Measurements from ENCODE around the gene MEF2A. TPM values are rescaled to one million over a fixed set of nuclear protein-coding genes. Genes with fewer than 3 reads are reported as not detected.

The MEF2A gene
- total and polyA plus RNA-seq, 10 of the 15 experiments (the other 5 are each of a cell fraction or from before 2014, with no cell fraction given), result 7.2 to 46.7 (median 35.9) TPM

- WGBS (ENCODE audit: insufficient coverage, insufficient replicate concordance, low lambda C conversion rate, missing lambda C conversion rate), result 100% methylated on average over 1 of the region's 1 CpG
- in situ Hi-C loops (cut with MboI) (no loop called here), intact Hi-C loops (cut with micrococcal nuclease; ENCODE audit: unreplicated experiment) (no loop called here)
- Histone ChIP-seq H3K36me3 (ENCODE audit: control insufficient read depth in 2 of 2, insufficient read depth in 2 of 2, low read length in 1 of 2) (peaks cover 0 to 12% of the 10 kb centered on the region in 2 experiments; a peak in 3 of 4 replicates), H4K20me1 (ENCODE audit: control insufficient read depth, insufficient read depth) (no peaks in the 10 kb centered on the region), H2AFZ (ENCODE audit: control insufficient read depth, low read depth, low read length) (no peak overlapping the region), H3K4me3 (no peak overlapping the region), H3K27ac (ENCODE audit: control insufficient read depth, insufficient read depth) (no peak overlapping the region), H3K4me1 (ENCODE audit: control insufficient read depth, insufficient read depth, low read length) (no peaks in the 10 kb centered on the region), H3K4me2 (ENCODE audit: control insufficient read depth, insufficient read depth) (no peak overlapping the region), H3K9me3 (replicated peaks; ENCODE audit: control insufficient read depth, insufficient read depth, low read length) (no peaks in the 10 kb centered on the region), H3K79me2 (ENCODE audit: control insufficient read depth, insufficient read depth, low read length) (no peaks in the 10 kb centered on the region), H3K9ac (ENCODE audit: control insufficient read depth, insufficient read depth, low read length) (no peak overlapping the region), H3K27me3 (replicated peaks in 1 of 2; ENCODE audit: control insufficient read depth in 2 of 2, insufficient read depth in 2 of 2, low read length in 1 of 2) (no peaks in the 10 kb centered on the region)
- no peak for ATAC-seq
- POLR2A ChIA-PET, result interaction anchor here (1.0 to 1.1 kb wide), 2 partner anchors 10 to 97 kb away, joined by 3 to 4 read pairs; no protein-coding TSS in a partner anchor
- RAD21 ChIA-PET (ENCODE audit: unreplicated experiment), result interaction anchor here (1.3 to 1.4 kb wide), 2 partner anchors 32 to 157 kb away, joined by 4 read pairs; no protein-coding TSS in a partner anchor
- DNase-seq (ENCODE audit: low read depth, low spot score), result no peak
- SMC1A ChIA-PET (ENCODE audit: uncharacterized antibody, unreplicated experiment), result interaction anchor here (0.6 to 1.6 kb wide), 9 partner anchors 8 to 396 kb away, joined by 3 to 6 read pairs (median 4); no protein-coding TSS in a partner anchor
- no peak for TF ChIP-seq KAT2A (conservative IDR thresholded peaks at IDR 0.05; ENCODE audit: control insufficient read depth, low read depth, low read length)
- no peak for TF ChIP-seq NBN (IDR thresholded peaks at IDR 0.05)
- no peak for TF ChIP-seq CEBPB (IDR thresholded peaks at IDR 0.05; ENCODE audit: borderline replicate concordance in 1 of 2, low read depth in 2 of 2, low read length in 2 of 2)
- TF ChIP-seq, protein P1, sequence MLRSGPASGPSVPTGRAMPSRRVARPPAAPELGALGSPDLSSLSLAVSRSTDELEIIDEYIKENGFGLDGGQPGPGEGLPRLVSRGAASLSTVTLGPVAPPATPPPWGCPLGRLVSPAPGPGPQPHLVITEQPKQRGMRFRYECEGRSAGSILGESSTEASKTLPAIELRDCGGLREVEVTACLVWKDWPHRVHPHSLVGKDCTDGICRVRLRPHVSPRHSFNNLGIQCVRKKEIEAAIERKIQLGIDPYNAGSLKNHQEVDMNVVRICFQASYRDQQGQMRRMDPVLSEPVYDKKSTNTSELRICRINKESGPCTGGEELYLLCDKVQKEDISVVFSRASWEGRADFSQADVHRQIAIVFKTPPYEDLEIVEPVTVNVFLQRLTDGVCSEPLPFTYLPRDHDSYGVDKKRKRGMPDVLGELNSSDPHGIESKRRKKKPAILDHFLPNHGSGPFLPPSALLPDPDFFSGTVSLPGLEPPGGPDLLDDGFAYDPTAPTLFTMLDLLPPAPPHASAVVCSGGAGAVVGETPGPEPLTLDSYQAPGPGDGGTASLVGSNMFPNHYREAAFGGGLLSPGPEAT (IDR thresholded peaks at IDR 0.05; ENCODE audit: low read depth), result no peak
- no peak for TF ChIP-seq TARDBP (IDR thresholded peaks at IDR 0.05; ENCODE audit: borderline replicate concordance)
- TF ChIP-seq ASH2L (IDR thresholded peaks at IDR 0.05; ENCODE audit: borderline replicate concordance, low read depth), result no peak
- no peak for TF ChIP-seq SIX5 (IDR thresholded peaks at IDR 0.05; ENCODE audit: low read depth, low read length, severe bottlenecking)
- TF ChIP-seq BHLHE40 (IDR thresholded peaks at IDR 0.05; ENCODE audit: borderline replicate concordance in 1 of 2, low read depth in 2 of 2, low read length in 1 of 2), result no peak
- no peak for TF ChIP-seq EP300 (IDR thresholded peaks at IDR 0.05; ENCODE audit: borderline replicate concordance in 1 of 2, control insufficient read depth in 1 of 2, low read depth in 2 of 2, low read length in 2 of 2)
- no peak for TF ChIP-seq IKZF2 (IDR thresholded peaks at IDR 0.05)
- no peak for TF ChIP-seq RAD21 (IDR thresholded peaks at IDR 0.05; ENCODE audit: insufficient read depth, low read depth, low read length)
- no peak for TF ChIP-seq HDGF (IDR thresholded peaks at IDR 0.05)
- TF ChIP-seq, protein P2, sequence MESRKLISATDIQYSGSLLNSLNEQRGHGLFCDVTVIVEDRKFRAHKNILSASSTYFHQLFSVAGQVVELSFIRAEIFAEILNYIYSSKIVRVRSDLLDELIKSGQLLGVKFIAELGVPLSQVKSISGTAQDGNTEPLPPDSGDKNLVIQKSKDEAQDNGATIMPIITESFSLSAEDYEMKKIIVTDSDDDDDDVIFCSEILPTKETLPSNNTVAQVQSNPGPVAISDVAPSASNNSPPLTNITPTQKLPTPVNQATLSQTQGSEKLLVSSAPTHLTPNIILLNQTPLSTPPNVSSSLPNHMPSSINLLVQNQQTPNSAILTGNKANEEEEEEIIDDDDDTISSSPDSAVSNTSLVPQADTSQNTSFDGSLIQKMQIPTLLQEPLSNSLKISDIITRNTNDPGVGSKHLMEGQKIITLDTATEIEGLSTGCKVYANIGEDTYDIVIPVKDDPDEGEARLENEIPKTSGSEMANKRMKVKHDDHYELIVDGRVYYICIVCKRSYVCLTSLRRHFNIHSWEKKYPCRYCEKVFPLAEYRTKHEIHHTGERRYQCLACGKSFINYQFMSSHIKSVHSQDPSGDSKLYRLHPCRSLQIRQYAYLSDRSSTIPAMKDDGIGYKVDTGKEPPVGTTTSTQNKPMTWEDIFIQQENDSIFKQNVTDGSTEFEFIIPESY (IDR thresholded peaks at IDR 0.05), result no peak
- no peak for TF ChIP-seq NFYA (IDR thresholded peaks at IDR 0.05; ENCODE audit: borderline replicate concordance, low read depth, low read length)
- TF ChIP-seq RCOR1 (conservative IDR thresholded peaks at IDR 0.05; ENCODE audit: low read depth, low read length), result no peak
- no peak for TF ChIP-seq RAD51 (IDR thresholded peaks at IDR 0.05)
- TF ChIP-seq SPI1 (IDR thresholded peaks at IDR 0.05; ENCODE audit: borderline replicate concordance, insufficient read depth, low read depth, low read length), result no peak
- CTCF ChIA-PET, result interaction anchor here (1.1 to 1.7 kb wide), 6 partner anchors 25 to 397 kb away, joined by 3 to 5 read pairs (median 4); no protein-coding TSS in a partner anchor
- BruUV-seq (replicated peaks), result no TSS peak
- FAIRE-seq, result no peak
Observed at GRCh38 chr15:99669250-99669649, 103.5 kb downstream of the MEF2A start.
